ENCODE results near the gene SCGB2B2.
"Not testable (repeated sequence)": the region's sequence is repeated elsewhere in the genome, so short reads cannot be mapped to it uniquely, and the experiment has no call there.

SCGB2B2 gene

DNA sequence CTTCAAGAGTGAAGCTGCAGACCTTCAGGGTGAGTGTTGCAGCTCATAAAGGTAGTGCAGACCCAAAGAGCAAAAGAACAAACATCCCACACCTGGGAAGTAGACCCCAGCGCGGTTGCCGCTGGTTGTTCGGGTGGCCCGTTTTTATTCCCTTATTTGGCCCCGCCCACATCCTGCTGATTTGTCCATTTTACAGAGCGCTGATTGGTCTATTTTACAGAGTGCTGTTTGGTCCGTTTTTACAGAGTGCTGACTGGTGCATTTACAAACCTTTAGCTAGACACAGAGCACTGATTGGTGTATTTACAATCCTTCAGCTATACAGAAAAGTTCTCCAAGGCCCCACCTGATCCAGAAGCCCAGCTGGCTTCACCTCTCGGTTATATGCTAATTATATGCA, 1.0 kb downstream of the SCGB2B2 start:
- Histone ChIP-seq H3K9ac (no peak overlapping the region), H4K20me1 (no peaks in the 10 kb centered on the region), H3K4me2 (peak overlapping the region in 8 of 11 experiments; percentile 10 to 86 (median 84); a peak in 7 of 22 replicates), H3K27ac (no peak overlapping the region), H3K27me3 (no peaks in the 10 kb centered on the region), H3K36me3 (peaks cover 25 to 28% (median 26%) of the 10 kb centered on the region in 11 experiments), H3K4me3 (peak overlapping the region in 2 of 10 experiments; percentile 72 to 73; a peak in 4 of 20 replicates), H3K9me3 (replicated peaks in 1 of 11) (peaks cover 37 to 47% (median 45%) of the 10 kb centered on the region in 11 experiments), H3K4me1 (peaks cover 11 to 33% (median 19%) of the 10 kb centered on the region in 10 experiments; a peak in 17 of 20 replicates)
- TF ChIP-seq Cebpa-rat (IDR thresholded peaks at IDR 0.05) = no peak

- Histone ChIP-seq H3K4me2 (peak overlapping the region in 3 of 11 experiments; percentile 3 to 26 (median 10); a peak in 3 of 22 replicates), H3K9ac (no peak overlapping the region), H3K36me3 (peaks cover 18 to 21% (median 19%) of the 10 kb centered on the region in 11 experiments), H3K27me3 (no peaks in the 10 kb centered on the region), H3K4me1 (peaks cover 11 to 33% (median 19%) of the 10 kb centered on the region in 10 experiments; a peak in 17 of 20 replicates), H3K27ac (no peak overlapping the region), H3K4me3 (no peak overlapping the region), H4K20me1 (no peaks in the 10 kb centered on the region), H3K9me3 (replicated peaks in 1 of 11) (peaks cover 31 to 40% (median 38%) of the 10 kb centered on the region in 11 experiments)
- no peak for TF ChIP-seq Cebpa-rat (IDR thresholded peaks at IDR 0.05)
Measured at GRCh38 chr19:34675250-34675649, 1.7 kb downstream of the SCGB2B2 start.

DNA sequence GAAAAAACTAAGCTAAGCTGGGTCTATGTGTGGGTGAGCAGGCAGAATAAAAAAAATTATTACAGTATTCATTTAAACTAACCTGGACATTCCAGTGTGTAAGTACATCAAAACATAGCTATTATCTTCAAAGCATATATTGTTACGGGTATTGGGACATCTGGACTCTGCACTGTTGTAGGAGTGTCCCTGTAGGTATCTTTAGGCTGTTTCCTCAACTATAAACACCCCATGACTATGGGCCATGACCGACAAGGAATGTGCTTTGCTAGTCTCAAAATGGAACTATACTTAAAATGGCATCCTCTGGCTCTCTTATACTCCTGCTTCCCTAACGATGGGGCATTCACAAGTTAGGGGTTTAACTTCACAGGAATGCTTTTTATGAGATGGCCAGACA, 3.4 kb downstream of the SCGB2B2 start:
- H3K36me3 ChIP-seq = peaks cover 2 to 4% (median 2%) of the 10 kb centered on the region in 11 experiments; a peak in 21 of 22 replicates
- H3K4me3 ChIP-seq = no peak overlapping the region
- no peak overlapping the region for H3K27ac ChIP-seq
- H3K4me2 ChIP-seq = no peak overlapping the region
- H3K9ac ChIP-seq = no peak overlapping the region
- H3K27me3 ChIP-seq = no peaks in the 10 kb centered on the region
- no peak for TF ChIP-seq Cebpa-rat (IDR thresholded peaks at IDR 0.05)
- H3K4me1 ChIP-seq = peaks cover 7 to 21% (median 13%) of the 10 kb centered on the region in 10 experiments; a peak in 17 of 20 replicates
- H4K20me1 ChIP-seq = no peaks in the 10 kb centered on the region
- peaks cover 14 to 24% (median 21%) of the 10 kb centered on the region in 11 experiments; a peak in 21 of 22 replicates for H3K9me3 ChIP-seq (replicated peaks in 1 of 11)

- Histone ChIP-seq H3K27me3 (no peaks in the 10 kb centered on the region), H3K9me3 (replicated peaks in 1 of 11) (peaks cover 12 to 25% (median 17%) of the 10 kb centered on the region in 11 experiments; a peak in 17 of 22 replicates), H3K36me3 (no peaks in the 10 kb centered on the region), H4K20me1 (no peaks in the 10 kb centered on the region), H3K4me1 (peaks cover 5 to 21% (median 12%) of the 10 kb centered on the region in 10 experiments; a peak in 14 of 20 replicates), H3K9ac (no peak overlapping the region), H3K4me3 (no peak overlapping the region), H3K4me2 (no peak overlapping the region), H3K27ac (no peak overlapping the region)
- no peak for TF ChIP-seq Cebpa-rat (IDR thresholded peaks at IDR 0.05)
Measured at GRCh38 chr19:34671972-34672371, 5.0 kb downstream of the SCGB2B2 start.

GRCh38 chr19:34669305-34669704, 7.7 kb downstream of the SCGB2B2 start:
- peaks cover 0 to 13% (median 6%) of the 10 kb centered on the region in 11 experiments; a peak in 11 of 22 replicates for H3K9me3 ChIP-seq (replicated peaks in 1 of 11)
- no peak overlapping the region for H3K4me2 ChIP-seq
- no peaks in the 10 kb centered on the region for H4K20me1 ChIP-seq
- H3K36me3 ChIP-seq = no peaks in the 10 kb centered on the region
- H3K9ac ChIP-seq = no peak overlapping the region
- TF ChIP-seq Cebpa-rat (IDR thresholded peaks at IDR 0.05) = no peak
- no peaks in the 10 kb centered on the region for H3K27me3 ChIP-seq
- H3K4me1 ChIP-seq = peaks cover 0 to 12% (median 8%) of the 10 kb centered on the region in 10 experiments; a peak in 10 of 20 replicates
- H3K27ac ChIP-seq = no peak overlapping the region
- H3K4me3 ChIP-seq = no peak overlapping the region

DNA sequence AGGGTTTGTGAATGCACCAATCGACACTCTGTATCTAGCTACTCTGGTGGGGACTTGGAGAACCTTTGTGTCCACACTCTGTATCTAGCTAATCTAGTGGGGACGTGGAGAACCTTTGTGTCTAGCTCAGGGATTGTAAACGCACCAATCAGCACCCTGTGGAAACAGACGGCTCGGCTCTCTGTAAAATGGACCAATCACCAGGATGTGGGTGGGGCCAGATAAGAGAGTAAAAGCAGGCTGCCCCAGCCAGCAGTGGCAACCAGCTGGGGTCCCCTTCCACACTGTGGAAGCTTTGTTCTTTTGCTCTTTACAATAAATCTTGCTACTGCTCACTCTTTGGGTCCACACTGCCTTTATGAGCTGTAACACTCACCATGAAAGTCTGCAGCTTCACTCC, 8.3 kb downstream of the SCGB2B2 start:
- not testable (repeated sequence) for H3K27me3 ChIP-seq, H3K36me3 ChIP-seq, H3K9ac ChIP-seq, H3K4me2 ChIP-seq, H4K20me1 ChIP-seq, H3K4me3 ChIP-seq, H3K27ac ChIP-seq
- Histone ChIP-seq H3K4me1 (peaks cover 0 to 12% (median 8%) of the 10 kb centered on the region in 10 experiments; a peak in 10 of 20 replicates), H3K9me3 (replicated peaks in 1 of 11) (peaks cover 0 to 13% (median 6%) of the 10 kb centered on the region in 11 experiments; a peak in 11 of 22 replicates)

DNA sequence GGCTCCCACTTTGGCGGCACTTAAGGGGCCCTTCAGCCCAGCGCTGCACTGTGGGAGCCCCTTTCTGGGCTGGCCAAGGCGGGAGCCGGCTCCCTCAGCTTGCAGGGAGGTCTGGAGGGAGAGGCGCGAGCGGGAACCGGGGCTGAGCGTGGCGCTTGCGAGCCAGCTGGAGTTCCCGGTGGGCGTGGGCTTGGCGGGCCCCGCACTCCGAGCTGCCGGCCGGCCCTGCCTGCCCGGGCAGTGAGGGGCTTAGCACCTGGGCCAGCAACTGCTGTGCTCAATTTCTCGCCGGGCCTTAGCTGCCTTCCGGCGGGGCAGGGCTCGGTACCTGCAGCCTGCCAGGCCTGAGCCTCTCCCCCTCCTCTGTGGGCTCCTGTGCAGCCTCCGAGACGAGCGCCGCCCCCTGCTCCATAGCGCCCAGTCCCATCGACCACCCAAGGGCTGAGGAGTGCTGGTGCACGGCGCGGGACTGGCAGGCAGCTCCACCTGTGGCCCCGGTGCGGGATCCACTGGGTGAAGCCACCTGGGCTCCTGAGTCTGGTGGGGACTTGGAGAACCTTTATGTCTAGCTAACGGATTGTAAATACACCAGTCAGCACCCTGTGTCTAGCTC, 8.8 kb downstream of the SCGB2B2 start:
- peak overlapping the region in 7 of 11 experiments; percentile 49 to 74 (median 65); a peak in 9 of 22 replicates for H3K4me2 ChIP-seq
- H3K27me3 ChIP-seq = not testable (repeated sequence)

GRCh38 chr19:34667349-34668076, 9.4 kb downstream of the SCGB2B2 start:
- H3K27me3 ChIP-seq = no peaks in the 10 kb centered on the region
- H3K4me3 ChIP-seq = peak overlapping the region in 6 of 10 experiments; percentile 15 to 48 (median 36); a peak in 8 of 20 replicates
- peaks cover 0 to 13% (median 6%) of the 10 kb centered on the region in 11 experiments; a peak in 11 of 22 replicates for H3K9me3 ChIP-seq (replicated peaks in 1 of 11)
- no peaks in the 10 kb centered on the region for H3K36me3 ChIP-seq
- H3K9ac ChIP-seq = peak overlapping the region; percentile 57 to 79 (median 71)
- H3K27ac ChIP-seq = peak overlapping the region; percentile 71 to 84 (median 79)
- no peaks in the 10 kb centered on the region for H4K20me1 ChIP-seq
- TF ChIP-seq Cebpa-rat (IDR thresholded peaks at IDR 0.05) = no peak
- H3K4me1 ChIP-seq = peaks cover 0 to 16% (median 11%) of the 10 kb centered on the region in 10 experiments; a peak in 12 of 20 replicates
- peak overlapping the region; percentile 31 to 80 (median 64) for H3K4me2 ChIP-seq

More for the DNA sequence above, 8.8 kb downstream of the SCGB2B2 start:
- H3K27ac ChIP-seq = peak overlapping the region; percentile 71 to 84 (median 79); a peak in 19 of 22 replicates
- not testable (repeated sequence) for H3K36me3 ChIP-seq, H4K20me1 ChIP-seq, H3K4me3 ChIP-seq
- peak overlapping the region in 7 of 11 experiments; percentile 57 to 76 (median 68); a peak in 7 of 22 replicates for H3K9ac ChIP-seq
- H3K9me3 ChIP-seq (replicated peaks in 1 of 11) = peaks cover 0 to 13% (median 6%) of the 10 kb centered on the region in 11 experiments; a peak in 11 of 22 replicates
- H3K4me1 ChIP-seq = peaks cover 0 to 12% (median 10%) of the 10 kb centered on the region in 10 experiments; a peak in 11 of 20 replicates

DNA sequence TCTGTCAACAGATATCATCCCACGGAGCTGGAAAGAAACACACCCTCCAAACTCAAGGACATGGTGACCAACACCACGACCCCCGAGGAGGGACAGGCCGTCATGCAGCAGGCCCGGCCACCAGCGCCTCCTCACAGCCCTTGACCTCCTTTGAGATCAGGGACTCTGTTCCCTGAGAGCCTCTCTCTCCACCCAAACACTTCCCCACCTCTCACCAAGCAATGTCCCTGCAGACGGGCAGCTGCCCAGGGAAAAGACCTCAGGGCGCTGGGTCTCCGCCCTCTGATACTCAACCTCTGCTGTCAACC, 10.0 kb downstream of the SCGB2B2 start:
- H3K9me3 ChIP-seq (replicated peaks in 1 of 11) = peaks cover 0 to 13% (median 6%) of the 10 kb centered on the region in 11 experiments; a peak in 11 of 22 replicates
- H3K4me1 ChIP-seq = peaks cover 0 to 16% (median 11%) of the 10 kb centered on the region in 10 experiments; a peak in 12 of 20 replicates
- no peaks in the 10 kb centered on the region for H3K36me3 ChIP-seq
- H3K4me3 ChIP-seq = no peak overlapping the region; a peak in 1 of 20 replicates
- H3K27me3 ChIP-seq = no peaks in the 10 kb centered on the region
- H3K27ac ChIP-seq = peak overlapping the region; percentile 71 to 84 (median 79); a peak in 21 of 22 replicates
- no peaks in the 10 kb centered on the region for H4K20me1 ChIP-seq
- H3K9ac ChIP-seq = peak overlapping the region in 10 of 11 experiments; percentile 61 to 79 (median 72); a peak in 12 of 22 replicates
- TF ChIP-seq Cebpa-rat (IDR thresholded peaks at IDR 0.05) = no peak
- H3K4me2 ChIP-seq = peak overlapping the region; percentile 31 to 80 (median 64); a peak in 17 of 22 replicates
